ENCODE measurements around the gene E2F3. TPM values are rescaled to one million over a fixed set of nuclear protein-coding genes. Genes with fewer than 3 reads are reported as not detected.

E2F3 gene
- total and polyA plus RNA-seq, 10 of the 15 experiments (the other 5 are each of a cell fraction or from before 2014, with no cell fraction given) = 5.1 to 16.8 (median 10.6) TPM

- TF ChIP-seq, protein P1, sequence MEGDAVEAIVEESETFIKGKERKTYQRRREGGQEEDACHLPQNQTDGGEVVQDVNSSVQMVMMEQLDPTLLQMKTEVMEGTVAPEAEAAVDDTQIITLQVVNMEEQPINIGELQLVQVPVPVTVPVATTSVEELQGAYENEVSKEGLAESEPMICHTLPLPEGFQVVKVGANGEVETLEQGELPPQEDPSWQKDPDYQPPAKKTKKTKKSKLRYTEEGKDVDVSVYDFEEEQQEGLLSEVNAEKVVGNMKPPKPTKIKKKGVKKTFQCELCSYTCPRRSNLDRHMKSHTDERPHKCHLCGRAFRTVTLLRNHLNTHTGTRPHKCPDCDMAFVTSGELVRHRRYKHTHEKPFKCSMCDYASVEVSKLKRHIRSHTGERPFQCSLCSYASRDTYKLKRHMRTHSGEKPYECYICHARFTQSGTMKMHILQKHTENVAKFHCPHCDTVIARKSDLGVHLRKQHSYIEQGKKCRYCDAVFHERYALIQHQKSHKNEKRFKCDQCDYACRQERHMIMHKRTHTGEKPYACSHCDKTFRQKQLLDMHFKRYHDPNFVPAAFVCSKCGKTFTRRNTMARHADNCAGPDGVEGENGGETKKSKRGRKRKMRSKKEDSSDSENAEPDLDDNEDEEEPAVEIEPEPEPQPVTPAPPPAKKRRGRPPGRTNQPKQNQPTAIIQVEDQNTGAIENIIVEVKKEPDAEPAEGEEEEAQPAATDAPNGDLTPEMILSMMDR (IDR thresholded peaks at IDR 0.05 in 2 of 3, conservative IDR thresholded peaks at IDR 0.05 in 1 of 3; ENCODE audit: control insufficient read depth in 2 of 3, extremely low read depth in 1 of 3, insufficient read depth in 1 of 3, low read depth in 3 of 3, low read length in 3 of 3) = no peak
- TF ChIP-seq NFIC (IDR thresholded peaks at IDR 0.05; ENCODE audit: low read depth, low read length) (peak; percentile 67), DPF2 (IDR thresholded peaks at IDR 0.05) (0 out of 2 replicates have a peak, but pooled peaks have one; percentile 45), ZZZ3 (IDR thresholded peaks at IDR 0.05; ENCODE audit: control insufficient read depth, insufficient read length, low read depth) (no peak), NBN (IDR thresholded peaks at IDR 0.05) (0 out of 2 replicates have a peak, but pooled peaks have one; percentile 16), JUNB (IDR thresholded peaks at IDR 0.05) (peak; percentile 53), SREBF1 (IDR thresholded peaks at IDR 0.05; ENCODE audit: low read length) (no peak)
Observed at GRCh38 chr6:20463396-20463795, 61.7 kb downstream of the E2F3 start (continued).

DNA sequence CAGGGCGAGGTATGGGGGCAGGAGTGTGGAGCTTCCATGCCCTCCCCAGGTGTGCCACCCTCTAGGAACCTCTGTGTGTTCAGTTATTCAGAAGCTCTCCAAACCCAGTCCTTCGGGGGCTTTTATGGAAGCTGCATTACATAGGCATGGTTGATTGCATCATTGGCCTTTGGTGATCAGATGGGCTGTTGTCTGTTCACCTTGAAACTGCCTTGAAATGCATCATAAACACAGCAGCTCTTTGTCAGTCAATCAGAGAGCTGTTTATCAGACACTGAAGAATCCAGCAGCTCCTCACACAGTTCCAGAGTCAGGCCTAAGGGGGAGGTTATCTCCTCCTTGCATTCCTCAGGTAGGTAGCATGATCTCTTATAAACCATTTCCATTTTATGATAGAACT, 62.4 kb downstream of the E2F3 start:
- Histone ChIP-seq H3K27ac (ENCODE audit: control insufficient read depth, insufficient read depth) (peak overlapping the region; percentile 56), H4K20me1 (ENCODE audit: control insufficient read depth, insufficient read depth) (peaks cover 3% of the 10 kb centered on the region; the same call in 1 of the 2 replicates), H3K4me3 (no peak overlapping the region), H2AFZ (ENCODE audit: control insufficient read depth, low read depth, low read length) (no peak overlapping the region), H3K9ac (ENCODE audit: control insufficient read depth, insufficient read depth, low read length) (no peak overlapping the region; the same call in 1 of the 2 replicates), H3K9me3 (replicated peaks; ENCODE audit: control insufficient read depth, insufficient read depth, low read length) (peaks cover 3% of the 10 kb centered on the region; the same call in 2 of the 3 replicates), H3K27me3 (replicated peaks in 1 of 2; ENCODE audit: control insufficient read depth in 2 of 2, insufficient read depth in 2 of 2, low read length in 1 of 2) (no peaks in the 10 kb centered on the region), H3K4me2 (ENCODE audit: control insufficient read depth, insufficient read depth) (peak overlapping the region; percentile 50; the same call in 1 of the 2 replicates), H3K36me3 (ENCODE audit: control insufficient read depth in 2 of 2, insufficient read depth in 2 of 2, low read length in 1 of 2) (peaks cover 0 to 9% of the 10 kb centered on the region in 2 experiments; a peak in 2 of 4 replicates), H3K4me1 (ENCODE audit: control insufficient read depth, insufficient read depth, low read length) (peaks cover 46% of the 10 kb centered on the region), H3K79me2 (ENCODE audit: control insufficient read depth, insufficient read depth, low read length) (peaks cover 36% of the 10 kb centered on the region)
- no peak for FAIRE-seq
- ChIA-PET SMC1A (ENCODE audit: uncharacterized antibody, unreplicated experiment) (interaction anchor here (0.6 to 1.9 kb wide), 9 partner anchors 9 to 101 kb away, joined by 3 to 11 read pairs (median 3); no protein-coding TSS in a partner anchor), POLR2A (interaction anchor here (0.6 to 1.4 kb wide), 5 partner anchors 59 to 256 kb away, joined by 3 to 5 read pairs (median 3); no protein-coding TSS in a partner anchor), RAD21 (ENCODE audit: unreplicated experiment) (interaction anchor here (0.7 to 1.6 kb wide), 5 partner anchors 26 to 145 kb away, joined by 3 to 11 read pairs (median 3); no protein-coding TSS in a partner anchor), CTCF (interaction anchor here (2.0 to 2.2 kb wide), 2 partner anchors 19 to 60 kb away, joined by 4 to 11 read pairs; no protein-coding TSS in a partner anchor)
- peak; percentile 52 for ATAC-seq
- 50% methylated on average over 2 of the region's 2 CpGs for WGBS (ENCODE audit: insufficient coverage, insufficient replicate concordance, low lambda C conversion rate, missing lambda C conversion rate)
- in situ Hi-C loops (cut with MboI) = no loop called here
- TF ChIP-seq BCL11A (IDR thresholded peaks at IDR 0.05; ENCODE audit: low read depth, low read length) (no peak), MEF2A (IDR thresholded peaks at IDR 0.05; ENCODE audit: insufficient read depth, low read depth, low read length) (no peak), MEF2B (IDR thresholded peaks at IDR 0.05; ENCODE audit: partially characterized antibody, poor library complexity, severe bottlenecking) (no peak), CEBPB (IDR thresholded peaks at IDR 0.05; ENCODE audit: borderline replicate concordance in 1 of 2, low read depth in 2 of 2, low read length in 2 of 2) (peak in 1 of 2 experiments; percentile 16; a peak in 1 of 4 replicates), PML (IDR thresholded peaks at IDR 0.05; ENCODE audit: low read length) (no peak), HDAC6 (IDR thresholded peaks at IDR 0.05; ENCODE audit: unreplicated experiment) (no peak), ZNF217 (IDR thresholded peaks at IDR 0.05) (no peak), USF1 (IDR thresholded peaks at IDR 0.05; ENCODE audit: borderline replicate concordance, extremely low read length, insufficient read depth, low read depth, low read length) (no peak), NR2C2 (IDR thresholded peaks at IDR 0.05; ENCODE audit: borderline replicate concordance, control insufficient read depth, insufficient read length, low read depth) (no peak), CBX3 (IDR thresholded peaks at IDR 0.05; ENCODE audit: borderline replicate concordance, low read depth) (no peak), RBBP5 (conservative IDR thresholded peaks at IDR 0.05) (no peak), CREM (IDR thresholded peaks at IDR 0.05; ENCODE audit: low read depth) (0 out of 2 replicates have a peak, but pooled peaks have one; percentile 13), ZNF274 (IDR thresholded peaks at IDR 0.05; ENCODE audit: insufficient read depth, insufficient read length) (no peak)
- DNase-seq (ENCODE audit: low read depth, low spot score) = no peak
- BruUV-seq (replicated peaks) = no TSS peak
- intact Hi-C loops (cut with micrococcal nuclease; ENCODE audit: unreplicated experiment) = no loop called here
